Osteocyte (in vitro differentiated cells): ENCODE measurements around the gene TREML2. TPM values are rescaled to one million over a fixed set of nuclear protein-coding genes. Genes with fewer than 3 reads are reported as not detected.
A peak's percentile ranks its signal among the peaks of the same experiment; 100 is the strongest.

Experiments
- DNase-seq: peaks from one replicate; pipeline ENCODE4 v3.0.0; 2021; ENCODE audit warnings: mixed read lengths; ENCODE audit not compliant: unreplicated experiment; ENCODE audit errors: extremely low spot score
- H3K27ac Mint-ChIP-seq: one replicate; pipeline ENCODE4 v1.8.0; 2021; ENCODE audit warnings: mild to moderate bottlenecking, mixed read lengths; ENCODE audit not compliant: unreplicated experiment
- H3K27me3 Mint-ChIP-seq: one replicate; pipeline ENCODE4 v1.8.0; 2021; ENCODE audit warnings: mixed read lengths; ENCODE audit not compliant: unreplicated experiment
- H3K36me3 Mint-ChIP-seq: one replicate; pipeline ENCODE4 v1.8.0; 2021; ENCODE audit warnings: mixed read lengths; ENCODE audit not compliant: unreplicated experiment
- H3K4me1 Mint-ChIP-seq: one replicate; pipeline ENCODE4 v1.8.0; 2021; ENCODE audit warnings: mixed read lengths; ENCODE audit not compliant: unreplicated experiment
- H3K4me3 Mint-ChIP-seq: one replicate; pipeline ENCODE4 v1.8.0; 2021; ENCODE audit warnings: mild to moderate bottlenecking, moderate library complexity, mixed read lengths; ENCODE audit not compliant: unreplicated experiment
- H3K9me3 Mint-ChIP-seq: one replicate; pipeline ENCODE4 v1.8.0; 2021; ENCODE audit warnings: mixed read lengths; ENCODE audit not compliant: unreplicated experiment
- total RNA-seq: library from RNA; stranded (reverse); gene quantifications from 2 replicates; pipeline ENCODE4 v1.2.1, GENCODE V29; 2021
- TF ChIP-seq, protein P1 (sequence below): fragments of 200-600 bp; sonication (generic); IDR thresholded peaks from 2 replicates; pipeline ENCODE4 v1.5.0; 2021; ENCODE audit warnings: antibody characterized with exemption, mild to moderate bottlenecking, moderate library complexity

The TREML2 gene
- total RNA-seq, 1 donor from 2014 or later, result not detected

DNA sequence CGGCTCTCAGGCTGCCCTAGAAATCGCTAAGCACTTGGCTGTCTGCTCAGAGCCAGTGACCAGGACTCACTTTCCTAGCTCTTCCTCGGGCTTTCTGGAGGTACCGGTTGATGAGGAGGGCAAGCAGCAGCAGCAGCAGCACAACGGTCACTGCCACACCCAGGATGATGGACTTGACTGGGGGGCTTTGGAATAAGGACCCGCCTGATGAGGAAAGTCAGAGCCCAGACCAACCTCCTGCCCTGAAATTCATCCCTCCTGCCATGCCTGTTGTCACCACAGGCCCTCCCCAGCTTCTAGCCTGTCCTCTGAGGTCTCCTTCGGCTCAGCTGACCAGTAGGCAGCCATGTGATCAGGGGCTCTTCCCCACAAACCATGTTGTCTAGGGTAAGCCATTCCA is 16.2 kb downstream of the TREML2 start:
- Mint-ChIP-seq H3K9me3 (no peaks in the 10 kb centered on the region), H3K4me3 (no peak overlapping the region), H3K4me1 (no peaks in the 10 kb centered on the region), H3K27ac (no peak overlapping the region), H3K36me3 (no peaks in the 10 kb centered on the region), H3K27me3 (peaks cover 27% of the 10 kb centered on the region)
- TF ChIP-seq, protein P1, sequence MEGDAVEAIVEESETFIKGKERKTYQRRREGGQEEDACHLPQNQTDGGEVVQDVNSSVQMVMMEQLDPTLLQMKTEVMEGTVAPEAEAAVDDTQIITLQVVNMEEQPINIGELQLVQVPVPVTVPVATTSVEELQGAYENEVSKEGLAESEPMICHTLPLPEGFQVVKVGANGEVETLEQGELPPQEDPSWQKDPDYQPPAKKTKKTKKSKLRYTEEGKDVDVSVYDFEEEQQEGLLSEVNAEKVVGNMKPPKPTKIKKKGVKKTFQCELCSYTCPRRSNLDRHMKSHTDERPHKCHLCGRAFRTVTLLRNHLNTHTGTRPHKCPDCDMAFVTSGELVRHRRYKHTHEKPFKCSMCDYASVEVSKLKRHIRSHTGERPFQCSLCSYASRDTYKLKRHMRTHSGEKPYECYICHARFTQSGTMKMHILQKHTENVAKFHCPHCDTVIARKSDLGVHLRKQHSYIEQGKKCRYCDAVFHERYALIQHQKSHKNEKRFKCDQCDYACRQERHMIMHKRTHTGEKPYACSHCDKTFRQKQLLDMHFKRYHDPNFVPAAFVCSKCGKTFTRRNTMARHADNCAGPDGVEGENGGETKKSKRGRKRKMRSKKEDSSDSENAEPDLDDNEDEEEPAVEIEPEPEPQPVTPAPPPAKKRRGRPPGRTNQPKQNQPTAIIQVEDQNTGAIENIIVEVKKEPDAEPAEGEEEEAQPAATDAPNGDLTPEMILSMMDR, result no peak
- DNase-seq, result peak; percentile 62

DNA sequence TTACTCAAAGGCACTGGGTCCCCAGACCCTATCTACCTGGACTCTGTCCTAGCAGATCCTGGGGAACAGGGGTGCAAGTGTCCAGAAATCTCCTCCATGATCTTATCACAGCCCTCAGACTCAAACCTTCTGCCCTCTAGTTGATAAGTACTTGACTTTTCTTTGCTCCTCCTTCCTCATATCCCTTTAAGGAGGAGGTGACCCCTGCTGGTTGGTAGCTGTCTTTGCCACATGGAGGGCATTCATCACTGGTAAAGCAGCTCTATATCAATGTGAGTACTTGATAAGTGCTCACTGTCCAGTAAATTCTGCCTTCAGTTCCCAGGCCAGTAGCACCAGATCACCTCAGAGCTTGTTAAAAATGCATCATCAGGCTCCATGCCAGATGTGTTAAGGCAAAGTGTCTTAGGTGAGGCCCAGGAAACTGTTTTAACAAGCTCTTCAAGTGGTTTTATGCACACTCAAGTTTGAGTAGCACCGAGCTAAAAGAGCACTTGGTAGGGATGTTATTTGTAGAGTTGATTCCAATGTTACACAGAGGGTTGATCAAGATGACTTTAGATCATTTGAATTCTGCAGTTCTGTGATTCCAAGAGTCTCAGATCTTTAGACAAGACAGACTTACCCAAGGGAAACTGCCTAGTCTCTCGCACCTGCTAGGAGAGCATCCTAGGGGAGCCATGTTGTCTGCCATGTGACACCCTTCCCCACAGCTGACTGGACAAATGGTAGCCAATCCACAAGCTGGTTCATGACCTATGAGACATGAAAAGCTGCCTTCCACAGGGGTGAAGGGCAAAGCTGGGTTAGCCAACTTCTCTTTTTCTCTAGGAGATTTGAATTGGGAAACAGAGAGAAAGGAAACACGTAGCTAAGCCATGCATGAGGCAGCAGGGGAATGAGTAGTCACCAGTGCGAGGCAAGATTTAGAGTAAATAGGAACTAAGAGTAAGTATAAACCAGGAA is 18.6 kb downstream of the TREML2 start:
- Mint-ChIP-seq H3K4me3 (no peak overlapping the region), H3K36me3 (no peaks in the 10 kb centered on the region), H3K4me1 (no peaks in the 10 kb centered on the region), H3K27ac (no peak overlapping the region), H3K9me3 (no peaks in the 10 kb centered on the region), H3K27me3 (peaks cover 37% of the 10 kb centered on the region)
- DNase-seq, result peak; percentile 73
- TF ChIP-seq, protein P1, result peak; percentile 70

DNA sequence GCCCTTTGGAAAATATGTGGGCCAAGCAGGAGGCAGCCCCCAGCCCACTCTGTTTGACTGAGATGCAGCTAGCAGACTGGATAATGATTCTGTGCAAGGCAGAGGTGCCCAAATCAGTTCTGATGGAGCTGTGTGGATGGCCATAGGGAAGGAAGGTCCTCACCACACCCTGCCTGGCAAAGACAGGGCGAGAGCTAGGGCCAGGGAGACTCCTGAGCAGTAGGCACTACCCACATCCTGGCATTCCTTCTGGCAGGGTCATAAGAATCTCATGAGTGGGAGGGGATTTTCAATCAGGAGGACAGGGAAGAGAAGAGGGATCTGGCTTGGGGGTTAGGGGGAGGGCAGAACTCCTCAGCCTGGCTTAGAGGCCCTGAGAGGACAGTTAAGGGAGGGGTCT is 19.4 kb downstream of the TREML2 start:
- peaks cover 43% of the 10 kb centered on the region for H3K27me3 Mint-ChIP-seq
- peak; percentile 53 for DNase-seq
- H3K4me1 Mint-ChIP-seq, result no peaks in the 10 kb centered on the region
- TF ChIP-seq, protein P1, result no peak
- no peak overlapping the region for H3K4me3 Mint-ChIP-seq
- no peaks in the 10 kb centered on the region for H3K9me3 Mint-ChIP-seq
- no peak overlapping the region for H3K27ac Mint-ChIP-seq
- H3K36me3 Mint-ChIP-seq, result no peaks in the 10 kb centered on the region

DNA sequence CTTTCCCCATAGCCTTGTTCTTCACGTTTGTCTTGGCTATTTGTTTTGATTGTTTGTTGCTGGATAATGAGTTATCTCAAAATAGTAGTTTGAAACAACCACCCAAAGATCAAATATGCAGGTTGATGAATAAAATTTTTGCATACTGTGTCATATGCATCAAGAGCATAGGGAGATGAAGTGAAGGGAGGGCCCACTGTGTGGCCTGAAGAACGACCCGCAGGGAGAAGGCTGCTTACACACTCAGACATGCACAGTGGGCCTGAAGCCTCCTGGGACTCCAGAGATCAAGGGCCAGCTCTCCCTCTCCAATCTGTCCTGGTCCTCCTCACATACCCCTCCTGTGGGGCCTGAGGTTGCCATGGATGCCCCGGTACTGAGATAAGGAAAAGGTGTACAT is 21.8 kb downstream of the TREML2 start:
- peaks cover 45% of the 10 kb centered on the region for H3K27me3 Mint-ChIP-seq
- H3K4me1 Mint-ChIP-seq, result no peaks in the 10 kb centered on the region
- DNase-seq, result no peak
- H3K36me3 Mint-ChIP-seq, result no peaks in the 10 kb centered on the region
- TF ChIP-seq, protein P1, result no peak
- H3K4me3 Mint-ChIP-seq, result no peak overlapping the region
- H3K27ac Mint-ChIP-seq, result no peak overlapping the region
- H3K9me3 Mint-ChIP-seq, result no peaks in the 10 kb centered on the region

DNA sequence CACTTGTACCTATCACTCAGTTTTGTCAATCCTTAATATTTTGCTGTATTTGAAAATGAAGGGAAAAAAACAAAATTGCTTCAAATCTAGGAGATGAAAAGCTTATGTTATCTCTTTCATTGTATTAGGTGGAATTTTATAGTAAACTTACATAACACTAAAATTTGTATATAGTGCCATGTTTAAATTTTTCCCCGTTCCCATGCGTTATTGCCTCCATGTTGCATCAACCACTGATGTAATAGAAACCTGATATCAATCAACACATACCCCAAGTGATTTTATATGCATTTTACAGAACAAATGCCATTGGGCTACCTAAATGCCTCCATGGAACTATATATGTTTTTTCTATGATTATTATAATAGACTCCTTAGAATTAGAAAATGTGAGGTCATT is 23.3 kb downstream of the TREML2 start:
- H3K27ac Mint-ChIP-seq, result no peak overlapping the region
- DNase-seq, result no peak
- TF ChIP-seq, protein P1, result no peak
- H3K4me3 Mint-ChIP-seq, result no peak overlapping the region
- no peaks in the 10 kb centered on the region for H3K9me3 Mint-ChIP-seq
- H3K4me1 Mint-ChIP-seq, result no peaks in the 10 kb centered on the region
- peaks cover 44% of the 10 kb centered on the region for H3K27me3 Mint-ChIP-seq
- no peaks in the 10 kb centered on the region for H3K36me3 Mint-ChIP-seq
